NCI-H524 (cell line): ENCODE data around the gene EEF1AKMT3.

Experiments used
- DNase-seq, 2 experiments: peaks; one replicate each; lab custom pipeline; 2025; lab: John Stamatoyannopoulos, UW

Gene EEF1AKMT3

DNA sequence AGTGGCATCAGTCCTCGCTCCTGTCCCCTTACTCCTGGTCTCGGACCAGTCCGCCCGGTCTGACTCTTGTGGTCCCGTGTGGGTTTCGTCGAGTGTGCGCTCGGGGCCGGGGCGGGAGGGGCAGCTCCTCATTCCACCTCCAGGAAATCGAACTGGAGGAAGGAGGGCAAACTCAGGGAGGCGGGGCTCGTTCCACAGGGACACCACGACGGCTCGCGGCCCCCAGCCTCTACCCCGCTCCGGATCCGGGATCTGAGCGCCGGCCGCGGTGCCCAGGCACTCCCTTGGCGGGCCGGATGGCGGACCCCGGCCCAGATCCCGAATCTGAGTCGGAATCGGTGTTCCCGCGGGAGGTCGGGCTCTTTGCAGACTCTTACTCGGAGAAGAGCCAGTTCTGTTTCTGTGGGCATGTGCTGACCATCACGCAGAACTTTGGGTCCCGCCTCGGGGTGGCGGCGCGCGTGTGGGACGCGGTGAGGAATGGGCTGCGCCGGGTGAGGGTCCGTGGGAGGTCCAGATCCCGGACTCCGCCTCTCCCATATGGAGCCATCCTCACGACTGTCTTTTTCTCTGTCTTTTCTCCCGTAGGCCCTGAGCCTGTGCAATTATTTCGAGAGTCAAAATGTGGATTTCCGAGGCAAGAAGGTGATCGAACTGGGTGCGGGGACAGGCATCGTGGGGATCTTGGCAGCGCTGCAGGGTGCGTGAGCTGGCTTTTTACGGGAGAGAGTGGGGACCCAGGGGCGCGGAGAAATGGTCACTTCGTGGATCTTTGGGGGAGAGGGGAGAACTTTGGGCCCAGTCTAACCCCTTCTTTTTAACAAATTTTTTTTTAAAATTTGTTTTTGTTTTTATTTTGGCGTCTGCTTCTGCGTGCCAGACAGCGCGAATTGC lies at the start of gene EEF1AKMT3:
Gene EEF1AKMT3, plus strand, starts transcription at position 186 of the 894 bp plus-strand sequence. Its CDS starts 111 bp downstream, at position 297.
- peak; percentile 67 to 77 for DNase-seq

DNA sequence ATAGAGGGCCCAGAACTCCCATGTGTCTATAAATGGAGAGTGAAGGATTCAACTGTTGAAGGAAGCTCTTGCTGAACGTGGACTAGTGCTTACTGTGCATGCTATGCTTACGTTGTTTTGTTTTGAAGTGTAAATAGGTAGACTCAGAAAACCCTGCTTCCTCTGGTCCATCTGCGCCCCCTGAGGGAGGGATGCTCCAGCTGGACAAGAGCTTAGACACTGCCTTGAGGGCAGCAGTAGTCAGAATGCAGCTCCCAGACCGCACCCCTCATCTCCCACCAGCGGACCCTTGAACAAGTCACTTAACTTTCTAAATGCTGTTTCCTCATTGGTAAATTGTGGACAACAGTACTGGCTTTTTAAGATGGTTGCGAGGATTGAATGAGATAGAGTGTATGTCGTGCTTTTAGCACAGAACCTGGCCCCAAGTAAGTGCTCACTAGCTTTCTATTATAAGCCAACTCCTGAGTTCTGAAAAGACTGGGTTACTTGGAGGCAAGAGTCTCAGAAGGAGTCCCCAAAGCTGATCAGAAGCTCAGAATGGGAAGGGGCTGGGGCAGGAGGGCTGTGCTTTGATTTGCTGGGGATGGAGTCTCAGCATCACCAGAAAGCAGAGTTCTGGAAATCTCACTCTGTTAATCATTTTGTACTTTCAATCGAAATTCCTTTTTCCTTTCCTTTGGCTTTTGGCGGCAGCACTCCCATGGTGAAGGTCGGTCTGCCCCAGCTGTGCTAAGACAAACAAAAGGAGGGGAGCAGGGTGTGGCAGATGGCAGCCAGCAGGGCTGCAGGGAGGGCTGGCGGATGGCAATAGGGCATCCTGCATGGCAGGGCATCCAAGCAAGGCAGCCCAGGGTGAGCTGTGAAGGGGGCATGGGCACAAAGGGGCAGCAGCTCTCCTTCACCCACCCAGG lies 49.4 kb upstream of the EEF1AKMT3 start:
- DNase-seq: peak; percentile 39 to 60

DNA sequence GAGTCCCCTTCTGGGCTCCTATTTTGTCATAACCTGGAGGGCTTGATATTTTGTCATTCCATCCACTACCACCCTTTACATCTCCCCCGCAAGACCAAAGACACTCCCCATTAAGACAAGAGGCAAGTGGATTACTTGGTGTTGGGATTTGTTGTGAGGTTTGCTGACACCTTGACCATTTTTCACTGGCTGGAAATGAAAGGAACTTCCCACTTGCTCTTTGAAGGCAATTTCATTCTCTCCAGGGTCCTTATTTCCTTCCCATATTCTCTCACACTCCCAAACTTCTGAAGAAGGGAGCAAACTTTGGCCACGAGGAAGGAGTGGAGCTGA lies 48.8 kb upstream of the EEF1AKMT3 start:
- no peak for DNase-seq

DNA sequence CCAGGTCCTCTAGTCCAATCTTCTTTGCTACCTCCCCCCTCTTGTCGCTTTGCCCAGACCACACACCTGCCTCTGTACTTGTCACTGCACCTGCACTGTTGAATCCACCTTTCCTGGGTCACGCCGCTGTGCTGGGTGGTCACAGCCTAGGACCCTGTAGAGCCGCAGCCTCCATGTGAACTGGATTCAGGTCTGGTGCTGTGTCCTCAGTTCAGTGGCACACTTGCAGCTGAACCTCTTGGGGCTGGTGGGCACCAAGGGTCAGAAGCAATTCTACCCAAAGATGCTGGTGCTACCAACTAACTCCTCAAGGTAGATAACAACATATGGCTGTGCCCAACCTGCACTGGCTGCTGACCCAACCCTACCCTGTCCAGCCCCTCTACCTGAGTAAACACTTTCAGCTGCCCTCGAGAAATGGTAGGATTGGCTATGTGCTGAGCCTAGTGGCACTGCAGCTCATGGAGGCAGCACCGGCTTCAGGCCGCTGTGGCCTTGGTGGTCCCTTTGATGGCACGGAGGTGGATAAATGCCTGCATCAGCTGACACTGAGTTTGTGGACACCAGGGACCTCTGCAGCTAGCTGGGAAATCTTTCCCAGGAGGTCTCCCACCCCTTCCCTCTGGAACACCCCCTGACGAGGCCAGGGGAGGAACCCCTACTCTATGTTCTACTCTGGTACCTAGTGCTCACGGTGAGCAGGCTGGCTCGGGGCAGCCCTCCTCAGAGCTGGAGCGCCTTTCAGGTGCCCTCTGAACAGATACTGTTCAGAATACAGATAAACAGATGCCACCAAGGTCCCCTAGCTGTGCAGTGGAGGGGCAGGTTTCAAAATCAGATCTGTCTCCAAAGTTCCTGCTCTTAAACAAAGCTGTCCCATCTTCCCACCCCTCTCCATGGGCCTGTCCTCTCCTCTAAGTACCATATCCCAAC lies 48.1 kb upstream of the EEF1AKMT3 start:
- no peak for DNase-seq

DNA sequence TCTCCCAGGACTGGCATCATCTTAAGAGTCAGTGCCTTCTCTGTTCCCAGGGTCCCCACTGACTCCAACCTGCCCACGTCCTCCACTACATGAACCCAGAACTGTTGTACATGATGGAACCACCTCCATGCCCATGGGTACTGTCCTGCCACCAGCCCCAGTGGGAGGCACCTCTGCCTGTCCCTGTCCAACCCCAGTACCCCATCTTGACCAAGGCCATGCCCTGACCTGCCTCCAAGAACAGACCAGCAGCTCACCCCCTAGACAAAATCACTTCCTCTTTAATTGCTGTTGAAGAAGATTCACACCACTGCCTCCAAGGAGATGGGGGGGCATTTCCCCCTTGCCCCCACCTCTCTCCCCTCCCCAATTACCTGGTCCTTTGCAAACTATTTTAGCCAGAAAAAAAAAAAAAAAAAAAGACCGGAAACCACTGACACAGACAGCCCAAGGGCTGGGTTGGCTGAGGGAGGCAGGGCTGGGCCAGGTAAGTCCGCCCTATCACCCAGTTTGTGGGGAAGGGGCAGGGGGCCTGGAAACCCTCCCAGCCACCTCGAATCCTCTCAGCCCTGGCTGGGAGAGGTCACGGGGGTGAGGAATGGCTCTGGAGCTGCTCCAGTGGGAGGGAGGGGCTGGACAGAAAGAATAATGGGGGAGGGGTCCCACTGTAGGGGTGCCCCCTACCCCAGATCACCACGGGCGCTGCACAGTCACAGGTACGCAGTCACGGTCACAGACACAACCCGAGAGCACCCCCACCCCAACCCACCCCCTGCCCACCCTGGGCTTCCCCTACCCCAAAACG lies 47.3 kb upstream of the EEF1AKMT3 start:
- DNase-seq: no peak

DNA sequence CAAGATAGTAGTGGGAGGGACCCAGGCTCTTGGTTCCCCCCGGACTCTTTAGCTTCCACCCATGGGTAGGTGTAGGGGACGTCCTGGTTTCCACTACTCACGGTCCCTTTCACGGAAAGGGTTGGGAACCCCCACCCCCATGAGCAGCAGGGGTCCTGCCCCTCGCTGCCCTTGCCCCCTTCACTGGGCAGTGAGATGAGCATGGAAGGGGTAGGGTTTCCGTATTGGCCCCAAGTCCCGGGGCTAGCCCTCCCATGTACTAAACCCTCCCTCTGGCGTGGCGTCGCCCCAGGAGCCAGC lies 46.6 kb upstream of the EEF1AKMT3 start:
- DNase-seq: no peak

DNA sequence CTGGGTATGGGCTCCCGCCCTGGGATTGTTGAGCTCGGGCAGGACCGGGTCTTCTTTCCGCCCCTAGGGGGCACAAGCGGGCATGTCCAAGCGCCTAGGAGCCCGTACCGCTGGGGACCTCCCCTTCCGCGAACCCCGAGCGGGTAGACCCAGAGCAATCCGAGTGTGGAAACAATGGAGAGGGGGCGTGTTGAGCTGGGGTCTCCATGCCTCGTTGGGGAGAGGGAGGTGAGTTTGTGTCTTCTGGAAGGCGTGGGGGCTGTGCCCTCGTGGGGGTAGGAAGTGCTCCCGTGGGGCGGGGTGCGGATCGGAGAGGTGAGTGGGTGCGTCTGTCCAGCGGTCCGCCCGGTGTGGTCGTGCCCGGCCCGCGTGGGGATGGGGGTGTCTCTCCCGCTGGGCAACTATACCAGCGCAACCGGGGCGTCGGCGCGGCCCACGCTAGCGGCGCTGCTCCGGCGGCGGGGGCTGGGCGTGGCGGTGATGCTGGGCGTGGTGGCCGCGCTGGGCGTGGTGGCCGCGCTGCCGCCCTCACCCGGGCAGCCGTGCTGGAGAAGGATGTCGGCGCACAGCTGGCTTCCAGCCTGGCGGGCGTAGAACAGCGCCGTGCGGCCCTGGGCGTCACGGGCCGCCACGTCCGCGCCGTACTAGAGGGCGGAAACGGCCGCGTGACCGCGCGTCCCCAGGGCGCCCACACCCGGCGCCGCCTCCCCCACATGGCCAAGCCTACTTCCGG lies 46.1 kb upstream of the EEF1AKMT3 start:
- DNase-seq: peak; percentile 71 to 85

DNA sequence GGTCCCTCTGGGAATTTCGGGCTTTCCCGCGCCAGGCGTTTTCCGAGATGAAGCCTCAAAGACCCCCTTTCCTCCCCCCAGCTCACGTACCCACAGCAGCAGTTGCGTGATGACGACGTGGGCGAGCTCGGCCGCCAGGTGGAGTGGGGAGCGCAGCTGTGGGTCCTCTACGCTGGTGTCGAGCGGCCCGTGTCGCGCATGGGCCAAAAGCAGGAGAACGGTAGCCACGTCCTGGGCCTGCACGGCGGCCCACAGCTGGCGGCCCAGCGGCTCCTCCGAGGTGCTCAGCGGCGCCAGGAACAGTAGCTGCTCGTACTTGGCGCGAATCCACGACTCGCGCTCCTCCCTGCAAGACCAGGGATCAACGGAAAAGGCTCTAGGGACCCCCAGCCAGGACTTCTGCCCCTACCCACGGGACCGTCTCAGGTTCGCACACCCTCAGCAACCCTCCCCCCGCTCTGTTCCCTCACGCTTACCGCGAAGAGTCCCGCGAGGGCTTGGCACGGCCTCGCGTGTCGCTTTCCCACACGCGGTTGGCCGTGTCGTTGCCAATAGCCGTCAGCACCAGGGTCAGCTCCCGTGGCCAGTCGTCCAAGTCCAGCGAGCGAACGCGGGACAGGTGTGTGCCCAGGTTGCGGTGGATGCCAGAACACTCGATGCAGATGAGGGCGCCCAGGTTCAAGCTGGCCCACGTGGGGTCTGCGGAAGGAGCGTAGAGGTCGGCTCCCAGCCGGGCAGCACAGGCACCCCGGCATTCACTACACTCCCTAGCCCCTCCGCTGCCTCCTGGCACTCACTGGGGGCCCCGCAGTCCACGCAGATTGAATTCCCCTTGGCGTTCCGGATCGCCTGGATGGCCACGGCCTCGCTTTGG lies 45.3 kb upstream of the EEF1AKMT3 start:
- peak; percentile 28 to 64 for DNase-seq

DNA sequence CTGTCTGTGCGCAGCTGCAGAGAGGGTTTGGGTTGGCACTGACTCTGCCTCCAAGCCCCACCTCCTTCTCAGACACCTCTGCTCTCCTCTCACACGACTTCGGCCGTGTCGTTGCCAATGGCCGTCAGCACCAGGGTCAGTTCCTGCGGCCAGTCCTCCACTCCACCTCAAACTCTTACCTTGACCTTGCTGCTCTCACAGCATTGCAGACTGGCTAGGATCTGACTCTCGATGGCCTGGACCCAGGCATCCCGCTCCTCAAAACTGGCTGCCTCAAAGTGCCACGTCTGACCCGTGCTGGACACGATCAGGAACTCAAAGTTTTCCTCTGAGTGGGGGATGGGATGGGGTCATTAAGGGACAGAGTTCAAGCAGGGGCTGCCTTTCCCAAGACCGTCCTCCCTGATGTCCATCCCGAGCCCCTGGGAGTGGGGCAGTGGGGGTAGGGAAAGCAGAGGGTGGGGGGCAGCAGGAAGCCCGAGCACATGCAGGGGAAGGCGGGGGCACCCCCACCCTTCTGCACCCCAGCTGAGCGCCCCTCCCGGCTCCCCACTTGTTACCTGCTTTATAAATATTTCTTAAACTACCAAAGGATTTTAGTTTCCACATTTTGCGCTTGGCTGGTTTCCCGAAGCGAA lies 44.5 kb upstream of the EEF1AKMT3 start:
- DNase-seq: no peak

DNA sequence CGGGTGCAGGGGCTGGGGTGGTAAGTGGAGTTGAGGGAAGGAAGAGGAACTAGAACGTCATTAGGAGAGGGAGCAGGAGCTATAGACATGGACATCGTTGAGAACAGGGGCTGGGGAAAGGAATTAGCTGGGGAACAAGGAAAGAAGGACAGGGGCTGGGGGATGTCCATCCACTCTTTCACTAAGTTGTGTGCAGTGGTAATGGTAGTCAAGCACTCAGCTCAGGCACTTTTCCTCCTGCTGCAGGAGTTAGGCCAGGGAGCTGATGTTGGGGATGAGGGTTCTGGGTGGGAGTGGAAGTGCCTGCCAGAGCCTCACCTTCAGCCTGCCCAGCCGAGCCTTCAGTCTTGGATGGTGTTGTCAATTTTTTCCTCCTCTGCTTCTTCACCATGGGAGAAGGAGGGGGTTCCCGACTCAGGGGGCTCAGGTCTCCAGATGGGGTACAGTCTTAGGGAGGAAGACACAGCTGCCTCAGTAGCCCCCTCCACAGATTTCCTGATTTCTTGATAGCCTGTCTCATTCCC lies 43.0 kb upstream of the EEF1AKMT3 start:
- no peak for DNase-seq

DNA sequence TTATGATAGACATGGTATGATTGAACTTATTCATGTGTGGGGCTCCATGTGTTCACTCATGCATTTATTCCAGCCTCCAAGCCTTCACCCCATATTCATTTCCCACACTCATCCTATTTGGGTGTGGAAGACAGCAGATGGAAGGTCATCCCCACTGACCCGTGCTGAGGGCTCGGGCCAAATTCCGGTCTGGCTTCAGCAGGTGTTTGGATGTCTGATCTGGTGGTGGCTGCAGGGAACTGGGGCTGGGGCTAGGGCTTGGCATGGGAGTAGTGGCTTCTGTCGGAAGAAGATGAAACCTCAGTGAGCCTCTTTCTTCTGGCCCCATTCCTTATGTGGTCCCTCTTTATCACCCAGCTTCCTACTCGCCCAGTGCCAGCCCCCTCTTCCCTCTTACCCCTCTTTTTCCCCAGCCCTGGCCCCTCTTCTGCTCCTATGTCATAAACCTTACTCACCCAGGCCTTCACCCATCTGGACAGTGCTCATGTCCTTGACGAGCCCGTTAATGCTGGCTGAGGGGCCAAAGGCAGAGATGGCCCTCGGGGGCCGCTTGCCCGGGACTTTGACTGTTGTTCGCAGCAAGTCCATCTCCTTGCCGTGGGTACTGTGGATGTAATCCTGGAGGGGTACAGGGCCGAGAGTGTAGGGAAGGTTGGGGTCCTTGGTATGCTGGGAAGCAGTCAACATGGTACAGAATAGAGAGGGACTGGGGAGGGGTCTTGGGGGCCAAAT lies 41.9 kb upstream of the EEF1AKMT3 start:
- DNase-seq: no peak

DNA sequence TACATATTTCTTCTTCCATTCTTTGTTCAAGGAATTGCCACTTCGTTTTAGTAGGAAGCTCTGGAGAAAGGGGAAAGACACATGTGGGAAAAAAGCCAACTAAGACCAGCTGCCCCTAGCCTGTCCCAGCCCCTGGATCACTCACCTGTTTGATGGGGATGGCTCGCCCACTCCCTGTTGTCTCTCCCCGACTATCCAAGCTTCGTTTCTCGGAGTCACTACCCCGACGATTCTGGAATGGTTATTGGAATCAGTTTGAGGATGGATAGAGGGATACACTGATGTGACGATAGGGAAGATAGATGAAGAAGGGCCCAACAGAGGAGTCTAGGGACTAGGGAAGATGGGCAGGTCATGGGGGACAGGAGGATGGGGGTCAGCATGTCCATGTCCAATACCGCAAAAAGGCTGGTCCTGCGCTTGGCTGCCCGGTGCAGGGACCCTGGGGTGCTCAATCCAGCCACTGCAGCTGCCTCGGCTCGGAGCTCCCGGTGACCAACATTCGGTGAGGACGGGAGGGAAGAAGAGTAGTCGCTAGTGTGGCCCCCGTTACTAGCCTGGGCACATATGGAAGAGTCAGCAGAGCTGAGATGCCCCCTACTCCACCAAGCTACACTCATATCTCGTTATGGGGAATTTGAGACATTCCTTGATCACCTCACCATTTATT lies 40.9 kb upstream of the EEF1AKMT3 start:
- no peak for DNase-seq

DNA sequence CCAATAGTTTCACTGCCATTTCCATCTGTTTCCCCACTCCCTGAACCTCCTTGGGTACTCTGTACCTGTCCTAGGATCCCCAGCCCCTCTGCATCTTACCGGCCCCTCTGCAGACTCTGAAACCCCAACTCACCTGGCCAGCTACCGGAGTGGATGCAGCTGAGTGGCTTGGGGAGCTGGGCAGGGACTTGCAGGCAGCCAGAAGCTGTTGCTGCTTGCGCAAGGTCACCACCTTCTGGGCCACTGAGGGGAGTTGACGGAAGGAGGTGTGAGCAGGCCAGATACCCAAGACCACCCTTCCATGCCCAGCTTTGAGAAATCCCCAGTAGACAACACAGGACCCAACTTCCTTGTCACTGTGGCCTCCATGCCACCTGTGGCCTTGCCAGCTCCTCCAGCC lies 40.1 kb upstream of the EEF1AKMT3 start:
- DNase-seq: no peak

DNA sequence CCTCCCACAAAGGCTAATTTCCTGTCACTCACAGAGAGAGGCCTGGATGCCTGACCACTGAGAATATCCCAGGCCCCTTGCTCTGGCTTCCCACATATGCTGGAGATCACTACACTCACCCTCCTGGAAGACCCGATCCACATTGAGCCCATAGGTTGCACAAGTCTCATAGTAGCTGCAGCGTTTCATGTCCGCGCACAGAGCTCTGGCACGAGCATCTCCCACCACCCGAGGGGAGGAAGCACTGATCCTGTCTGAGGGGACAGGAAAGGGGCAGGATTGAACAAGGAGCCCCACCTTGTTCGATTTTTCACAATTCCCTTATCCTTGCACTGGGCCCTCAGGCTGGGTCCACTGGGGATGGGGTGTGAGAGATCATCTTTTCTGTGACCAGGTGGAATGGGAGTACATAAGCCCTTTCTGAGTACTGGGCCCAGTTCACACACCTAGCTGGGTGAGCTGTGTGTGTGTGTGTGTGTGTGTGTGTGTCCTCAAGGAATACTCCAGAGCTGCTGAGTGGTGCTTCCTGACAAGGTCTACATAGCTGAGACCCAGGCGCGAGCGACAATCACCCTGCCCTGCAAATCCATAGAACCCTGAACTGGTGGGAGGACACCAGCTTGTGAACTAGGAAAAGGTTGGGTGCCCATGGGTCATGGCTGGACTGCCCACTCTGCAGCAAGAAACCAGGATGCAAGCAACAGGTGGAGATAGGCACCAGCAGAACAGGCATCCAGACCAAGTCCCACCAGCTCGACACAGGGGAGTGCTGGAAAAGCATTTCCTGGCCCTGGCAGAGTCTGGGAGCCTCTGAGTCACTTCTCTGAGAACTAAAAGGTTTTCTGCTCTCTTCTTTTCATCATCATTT lies 39.5 kb upstream of the EEF1AKMT3 start:
- no peak for DNase-seq

DNA sequence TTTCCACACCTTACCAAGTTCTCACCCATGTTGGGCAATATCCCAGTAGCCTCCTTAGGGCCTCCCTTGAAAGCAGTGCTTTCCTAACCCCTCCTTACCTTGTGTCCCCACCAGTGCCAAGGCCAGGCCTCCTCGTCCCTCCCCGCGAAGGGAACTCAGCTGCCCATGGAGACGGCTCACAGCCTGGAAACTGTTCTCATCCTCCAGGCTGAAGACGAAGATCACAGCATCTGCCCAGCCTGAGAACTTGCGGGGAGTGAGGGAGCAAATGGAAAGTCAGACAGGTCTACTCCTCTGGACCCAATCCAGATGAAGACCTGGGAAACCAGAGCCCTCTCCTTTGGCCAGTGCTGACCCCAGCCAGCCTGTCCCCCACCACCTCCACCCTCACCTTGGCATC lies 38.5 kb upstream of the EEF1AKMT3 start:
- no peak for DNase-seq

DNA sequence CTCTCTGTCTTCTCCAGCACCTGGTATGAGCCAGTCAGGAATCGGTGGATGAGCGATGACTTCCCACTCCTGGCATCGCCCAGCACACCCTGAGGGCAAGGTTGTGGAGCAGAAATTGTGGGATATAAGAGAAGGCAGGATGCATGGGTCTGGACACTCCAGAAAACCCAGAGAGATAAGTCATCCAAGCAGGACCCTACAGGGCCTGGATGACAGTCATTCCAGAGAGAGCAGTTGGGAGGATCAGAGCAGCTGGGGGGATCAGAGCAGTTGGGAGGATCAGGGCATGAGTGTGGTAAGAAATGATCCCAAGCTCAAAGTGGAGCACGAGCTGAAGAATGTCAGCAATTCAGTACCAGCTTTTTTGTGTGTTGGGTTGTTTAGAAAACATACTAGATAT lies 37.8 kb upstream of the EEF1AKMT3 start:
- DNase-seq: no peak
